Activated T-helper 17 cell treated with anti-CD3 and anti-CD28 coated beads, Interleukin-2, amount 50 U/mL, for 72 hours (primary cell): ENCODE measurements around the gene APOA5. TPM values are rescaled to one million over a fixed set of nuclear protein-coding genes. Genes with fewer than 3 reads are reported as not detected.

Source experiments
- ATAC-seq: fragments of 150-1000 bp; cut with Tn5 transposase; replicated peaks from 2 replicates; pipeline ENCODE4 v1.10.0; 2021; ENCODE audit warnings: mild to moderate bottlenecking, moderate library complexity
- H3K27ac Mint-ChIP-seq: one replicate; pipeline ENCODE4 v1.8.0; 2022; ENCODE audit warnings: mixed read lengths
- H3K27me3 Mint-ChIP-seq: one replicate; pipeline ENCODE4 v1.8.0; 2022; ENCODE audit warnings: mixed read lengths
- H3K36me3 Mint-ChIP-seq: one replicate; pipeline ENCODE4 v1.8.0; 2022; ENCODE audit warnings: low read depth, mild to moderate bottlenecking, mixed read lengths
- H3K4me1 Mint-ChIP-seq: one replicate; pipeline ENCODE4 v1.8.0; 2022; ENCODE audit warnings: mixed read lengths
- H3K4me3 Mint-ChIP-seq: one replicate; pipeline ENCODE4 v1.8.0; 2022; ENCODE audit warnings: mild to moderate bottlenecking, mixed read lengths
- H3K9me3 Mint-ChIP-seq: one replicate; pipeline ENCODE4 v1.8.0; 2022; ENCODE audit warnings: mixed read lengths
- total RNA-seq, 2 donors: library from RNA; stranded (reverse); gene quantifications; one replicate each; pipeline ENCODE4 v1.2.3, GENCODE V29; 2022

The APOA5 gene
- total RNA-seq, 2 donors from 2014 or later, result not detected

- no peak for ATAC-seq
- H3K27ac Mint-ChIP-seq, result no peak overlapping the region
- no peak overlapping the region for H3K4me3 Mint-ChIP-seq
- peaks cover 10% of the 10 kb centered on the region for H3K4me1 Mint-ChIP-seq
- no peaks in the 10 kb centered on the region for H3K27me3 Mint-ChIP-seq
- H3K9me3 Mint-ChIP-seq, result no peaks in the 10 kb centered on the region
- H3K36me3 Mint-ChIP-seq, result peaks cover 1% of the 10 kb centered on the region
These were observed 1.4 kb upstream of the APOA5 start for GRCh38 chr11:116792869-116793771.

DNA sequence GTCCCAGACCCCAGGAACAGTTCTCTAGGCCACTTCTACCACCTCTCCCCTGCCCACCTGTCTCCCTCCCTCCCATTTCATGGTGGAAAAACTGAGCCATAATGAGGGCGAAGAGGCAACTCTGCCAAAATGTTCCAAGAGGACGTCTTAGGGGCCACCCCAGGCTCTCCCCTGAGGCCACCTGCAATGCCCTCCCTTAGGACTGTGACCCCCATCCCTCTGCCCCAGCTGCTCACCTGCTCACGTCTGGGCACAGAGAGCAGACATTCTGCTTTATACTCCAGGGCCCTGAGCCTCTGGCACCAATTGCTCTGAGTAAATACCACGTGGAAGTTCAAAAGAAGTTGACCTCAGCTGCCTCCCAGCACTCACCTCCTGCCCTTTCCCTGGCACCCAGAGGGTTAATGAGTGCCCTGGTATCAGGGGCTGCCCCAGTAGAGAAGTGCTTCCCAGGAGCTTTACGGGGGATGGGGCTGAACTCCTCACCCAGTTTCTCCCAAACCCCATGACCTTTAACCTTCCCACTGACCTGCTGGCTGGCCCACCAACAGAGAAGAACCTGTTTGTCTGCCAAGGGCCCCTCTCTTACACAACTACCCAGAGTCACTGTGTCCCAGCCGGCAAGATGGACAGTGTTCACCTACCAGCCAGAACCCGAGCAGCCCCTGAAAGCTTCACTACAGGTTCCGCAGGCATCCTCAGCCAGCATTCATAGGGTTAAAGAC lies 627 bp upstream of the APOA5 start:
- no peak overlapping the region for H3K27ac Mint-ChIP-seq
- H3K4me1 Mint-ChIP-seq, result peaks cover 11% of the 10 kb centered on the region
- no peaks in the 10 kb centered on the region for H3K27me3 Mint-ChIP-seq

DNA sequence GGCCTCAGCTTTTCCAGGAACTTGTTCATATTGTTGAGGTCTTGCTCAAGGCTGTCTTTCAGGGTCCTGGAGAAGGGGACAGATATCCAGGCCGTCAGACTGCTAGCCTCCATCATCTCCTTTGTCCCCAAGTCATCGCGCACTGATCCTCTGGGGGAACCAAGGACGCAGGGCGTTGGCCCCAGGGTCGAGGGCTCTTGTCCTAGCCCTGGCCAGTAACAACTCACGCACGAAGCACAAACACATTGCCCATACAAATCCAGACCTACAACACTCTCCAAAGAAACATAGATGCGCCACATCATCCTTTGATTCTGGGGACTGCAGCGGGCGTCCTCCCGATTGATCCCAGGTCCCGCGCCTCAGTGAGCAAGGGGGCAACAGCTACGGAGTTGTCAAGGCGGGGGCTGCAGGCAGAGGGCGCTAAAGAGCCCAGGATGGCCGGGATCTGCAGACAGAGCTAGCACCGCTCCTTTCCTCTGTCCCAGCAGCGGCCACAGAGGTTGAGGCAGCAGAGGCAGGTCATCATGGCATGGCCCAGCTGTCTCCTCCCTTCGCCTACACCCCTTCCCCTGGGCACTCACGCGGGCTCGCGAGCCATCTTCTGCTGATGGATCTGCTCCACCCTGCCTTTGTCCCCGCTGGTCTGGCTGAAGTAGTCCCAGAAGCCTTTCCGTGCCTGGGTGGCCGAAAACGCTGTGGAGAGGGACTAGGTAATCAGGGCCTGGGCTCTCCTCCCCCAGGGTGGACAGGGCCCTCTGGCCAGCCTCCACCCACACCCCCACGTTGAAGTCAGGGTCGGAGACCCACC lies 472 bp downstream of the APOA5 start:
- H3K4me3 Mint-ChIP-seq, result no peak overlapping the region
- H3K27me3 Mint-ChIP-seq, result no peaks in the 10 kb centered on the region
- H3K27ac Mint-ChIP-seq, result no peak overlapping the region
- no peaks in the 10 kb centered on the region for H3K9me3 Mint-ChIP-seq
- H3K36me3 Mint-ChIP-seq, result peaks cover 17% of the 10 kb centered on the region
- ATAC-seq, result peak; percentile 68
- peaks cover 17% of the 10 kb centered on the region for H3K4me1 Mint-ChIP-seq

More for the DNA sequence above, 627 bp upstream of the APOA5 start:
- peaks cover 6% of the 10 kb centered on the region for H3K36me3 Mint-ChIP-seq
- no peak for ATAC-seq
- H3K9me3 Mint-ChIP-seq, result no peaks in the 10 kb centered on the region
- no peak overlapping the region for H3K4me3 Mint-ChIP-seq

DNA sequence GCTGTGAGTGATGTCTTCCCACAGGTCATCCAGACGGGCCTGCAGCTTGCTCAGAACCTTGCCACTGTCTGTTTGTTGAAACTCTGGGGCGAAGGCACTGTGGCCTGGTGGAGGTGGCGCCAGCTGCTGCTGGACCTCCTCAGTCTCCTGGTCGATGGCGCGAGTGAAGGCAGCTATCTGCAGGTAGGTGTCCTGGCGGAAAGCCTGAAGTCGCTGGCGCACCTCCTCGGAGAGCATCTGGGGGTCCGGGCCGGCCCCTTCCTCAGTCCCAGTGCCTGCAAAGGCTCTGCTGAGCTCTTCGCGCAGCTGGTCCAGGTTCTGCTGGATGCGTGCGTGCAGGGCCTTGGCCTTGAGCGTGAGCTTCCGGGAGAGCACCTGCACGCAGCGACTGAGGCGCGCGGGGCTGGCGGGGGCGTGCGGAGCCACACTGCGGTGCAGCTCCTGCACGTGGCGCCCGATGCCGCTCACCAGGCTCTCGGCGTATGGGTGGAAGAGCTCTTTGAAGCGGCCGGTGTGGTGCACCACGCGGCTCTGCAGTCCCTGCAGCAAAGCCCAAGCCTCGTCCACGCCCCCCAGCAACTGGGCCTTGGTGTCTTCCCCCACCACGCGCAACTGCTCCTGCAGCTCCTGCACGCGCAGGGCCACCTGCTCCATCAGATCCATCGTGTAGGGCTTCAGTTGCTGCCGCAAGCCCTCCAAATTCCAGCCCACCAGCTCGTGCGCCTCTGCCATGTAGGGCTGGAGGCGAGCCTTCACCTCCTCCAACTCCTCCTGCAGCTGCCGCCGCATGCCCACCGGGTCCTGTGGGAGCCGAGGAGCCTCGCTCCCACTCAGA lies 1.3 kb downstream of the APOA5 start:
- ATAC-seq, result no peak
- Mint-ChIP-seq H3K36me3 (peaks cover 25% of the 10 kb centered on the region), H3K4me3 (no peak overlapping the region), H3K9me3 (no peaks in the 10 kb centered on the region), H3K27me3 (no peaks in the 10 kb centered on the region), H3K27ac (no peak overlapping the region), H3K4me1 (peaks cover 20% of the 10 kb centered on the region)

GRCh38 chr11:116788975-116789374 lies 2.7 kb downstream of the APOA5 start:
- no peaks in the 10 kb centered on the region for H3K9me3 Mint-ChIP-seq
- H3K27ac Mint-ChIP-seq, result peak overlapping the region; percentile 98
- H3K27me3 Mint-ChIP-seq, result no peaks in the 10 kb centered on the region
- no peak for ATAC-seq
- peak overlapping the region; percentile 99 for H3K4me3 Mint-ChIP-seq
- peaks cover 40% of the 10 kb centered on the region for H3K36me3 Mint-ChIP-seq
- H3K4me1 Mint-ChIP-seq, result peaks cover 27% of the 10 kb centered on the region

DNA sequence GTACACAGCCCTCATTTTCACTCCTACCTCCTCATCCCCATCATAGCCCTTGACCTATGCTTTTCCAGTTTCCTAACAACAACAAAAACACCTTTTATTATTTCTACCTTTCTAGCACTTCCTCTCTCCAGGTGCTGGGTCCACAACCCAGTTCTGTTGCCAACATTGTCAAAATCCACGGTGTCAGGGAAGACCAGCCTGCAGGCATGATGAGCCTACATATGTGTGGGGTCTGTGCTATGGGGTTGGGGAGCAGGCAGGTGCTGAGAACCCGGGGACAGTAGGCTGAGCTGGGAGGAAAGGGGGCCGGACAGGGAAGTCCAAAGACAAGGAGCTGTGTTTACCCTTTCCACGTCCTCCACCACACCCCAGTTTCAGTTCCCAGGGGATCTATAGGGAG lies 3.1 kb downstream of the APOA5 start:
- Mint-ChIP-seq H3K9me3 (no peaks in the 10 kb centered on the region), H3K27me3 (no peaks in the 10 kb centered on the region), H3K36me3 (peaks cover 44% of the 10 kb centered on the region), H3K27ac (peak overlapping the region; percentile 98), H3K4me1 (peaks cover 27% of the 10 kb centered on the region), H3K4me3 (peak overlapping the region; percentile 99)
- no peak for ATAC-seq

DNA sequence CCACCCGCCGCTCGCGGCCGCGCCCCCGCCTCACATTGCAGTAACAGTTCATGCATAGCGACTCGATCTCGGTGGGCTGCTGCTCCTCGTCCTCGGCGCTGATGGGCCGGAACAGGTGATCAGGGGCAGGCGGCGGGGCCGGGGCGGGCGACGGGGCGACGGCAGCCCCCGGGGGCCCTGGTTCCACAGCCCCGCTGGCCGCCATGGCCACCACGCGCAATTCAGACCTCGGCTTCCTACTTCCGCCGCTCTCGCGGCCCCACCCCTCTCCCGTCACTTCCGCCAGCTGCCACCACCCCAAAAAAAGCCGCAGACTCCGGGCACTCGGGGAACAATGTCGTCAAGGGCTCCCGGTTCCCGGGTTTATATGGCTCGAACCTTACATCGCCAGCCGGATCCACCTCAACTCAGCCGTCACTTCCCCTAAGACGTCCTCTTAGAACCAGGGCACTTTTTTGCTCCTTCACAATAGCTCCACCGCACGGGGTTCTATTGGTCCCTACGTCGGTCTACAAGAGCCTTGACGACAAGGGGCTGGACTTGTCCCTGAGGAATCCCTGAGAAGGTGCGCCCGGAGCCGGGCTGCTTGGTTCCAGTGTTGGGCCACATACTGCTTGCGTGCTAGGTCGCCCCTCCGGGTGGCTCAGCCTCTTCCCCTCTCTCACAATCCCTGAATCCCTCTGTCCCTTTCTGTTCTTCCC lies 3.7 kb downstream of the APOA5 start, which contains the start of gene ZPR1:
ZPR1 (minus strand) TSS at position 238 of the 701 bp plus-strand sequence; CDS start at position 205, 33 bp downstream.
- Mint-ChIP-seq H3K27me3 (no peaks in the 10 kb centered on the region), H3K9me3 (no peaks in the 10 kb centered on the region), H3K27ac (peak within 1 kb of the TSS; percentile 98), H3K4me1 (peaks cover 33% of the 10 kb centered on the region), H3K36me3 (peaks cover 50% of the 10 kb centered on the region), H3K4me3 (peak within 1 kb of the TSS; percentile 99)
- peak; percentile 91 for ATAC-seq

DNA sequence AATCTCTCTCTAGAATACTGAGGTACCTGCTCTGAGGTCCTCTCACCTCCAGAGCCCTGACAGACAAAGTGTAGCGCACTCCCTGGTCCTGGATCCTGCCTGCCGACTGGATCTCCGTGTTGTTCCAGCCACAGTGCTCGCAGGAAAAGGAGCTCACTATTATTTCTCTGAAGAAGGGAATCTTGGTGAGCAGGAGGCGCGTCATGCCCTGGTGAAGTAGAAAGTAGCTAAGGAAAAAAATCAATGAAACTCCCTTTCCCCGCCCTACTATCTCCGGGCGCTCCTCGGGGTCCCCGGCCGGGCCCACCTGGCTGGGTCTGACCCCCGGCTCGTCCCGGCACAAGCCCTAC lies 4.3 kb downstream of the APOA5 start:
- peaks cover 38% of the 10 kb centered on the region for H3K4me1 Mint-ChIP-seq
- no peaks in the 10 kb centered on the region for H3K9me3 Mint-ChIP-seq
- peaks cover 55% of the 10 kb centered on the region for H3K36me3 Mint-ChIP-seq
- no peaks in the 10 kb centered on the region for H3K27me3 Mint-ChIP-seq
- peak overlapping the region; percentile 99 for H3K4me3 Mint-ChIP-seq
- peak overlapping the region; percentile 95 for H3K27ac Mint-ChIP-seq
- ATAC-seq, result no peak

- H3K9me3 Mint-ChIP-seq, result no peaks in the 10 kb centered on the region
- peak overlapping the region; percentile 95 for H3K27ac Mint-ChIP-seq
- no peaks in the 10 kb centered on the region for H3K27me3 Mint-ChIP-seq
- peak overlapping the region; percentile 99 for H3K4me3 Mint-ChIP-seq
- H3K4me1 Mint-ChIP-seq, result peaks cover 42% of the 10 kb centered on the region
- H3K36me3 Mint-ChIP-seq, result peaks cover 60% of the 10 kb centered on the region
- no peak for ATAC-seq
These were observed 4.7 kb downstream of the APOA5 start for GRCh38 chr11:116786966-116787365.

DNA sequence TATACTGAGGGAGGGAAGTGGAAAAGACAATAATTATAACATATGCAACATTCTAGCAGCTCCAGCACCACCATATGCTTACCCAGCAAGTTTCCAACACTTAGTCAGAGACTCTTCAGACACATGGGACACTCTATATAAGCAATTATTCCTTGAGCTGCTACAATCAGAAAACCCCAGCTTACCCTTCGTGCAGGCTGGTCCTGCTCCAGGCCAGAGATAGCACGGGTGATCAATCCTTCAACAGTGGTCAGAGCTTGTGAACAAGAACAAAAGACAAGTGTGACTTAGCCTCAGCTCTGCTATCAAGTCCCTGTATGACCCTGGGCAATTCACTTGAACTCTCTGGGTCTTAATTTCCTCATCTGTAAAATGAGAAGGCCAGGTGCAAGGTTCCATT lies 5.4 kb downstream of the APOA5 start:
- Mint-ChIP-seq H3K4me3 (peak overlapping the region; percentile 99), H3K27me3 (no peaks in the 10 kb centered on the region), H3K27ac (peak overlapping the region; percentile 80), H3K9me3 (no peaks in the 10 kb centered on the region), H3K4me1 (peaks cover 45% of the 10 kb centered on the region), H3K36me3 (peaks cover 66% of the 10 kb centered on the region)
- ATAC-seq, result no peak

- peaks cover 54% of the 10 kb centered on the region for H3K4me1 Mint-ChIP-seq
- peak overlapping the region; percentile 67 for H3K4me3 Mint-ChIP-seq
- no peaks in the 10 kb centered on the region for H3K27me3 Mint-ChIP-seq
- H3K36me3 Mint-ChIP-seq, result peaks cover 97% of the 10 kb centered on the region
- H3K27ac Mint-ChIP-seq, result peak overlapping the region; percentile 93
- no peaks in the 10 kb centered on the region for H3K9me3 Mint-ChIP-seq
- peak; percentile 86 for ATAC-seq
These were observed 9.0 kb downstream of the APOA5 start for GRCh38 chr11:116782728-116783127.

DNA sequence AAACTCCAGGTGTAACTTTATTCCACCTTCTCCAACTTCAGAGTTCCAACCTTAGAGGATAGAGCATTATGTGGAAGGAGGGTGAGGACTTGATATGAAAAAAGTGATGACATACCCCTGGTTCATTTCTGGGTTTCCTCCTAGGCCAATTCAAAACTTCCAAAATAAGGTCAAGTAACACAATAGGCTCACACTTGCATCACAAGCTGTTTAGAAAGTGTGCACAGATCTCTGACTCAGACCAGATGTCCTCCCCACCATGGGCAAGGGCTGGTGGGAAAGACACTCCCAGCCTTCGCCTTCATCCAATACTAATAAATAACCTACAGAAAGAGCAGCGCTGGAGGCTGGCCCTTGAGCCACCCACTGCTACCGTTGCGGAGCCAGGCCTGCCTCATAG lies 13.1 kb downstream of the APOA5 start:
- peak overlapping the region; percentile 6 for H3K4me3 Mint-ChIP-seq
- H3K9me3 Mint-ChIP-seq, result no peaks in the 10 kb centered on the region
- H3K4me1 Mint-ChIP-seq, result peaks cover 61% of the 10 kb centered on the region
- peaks cover 83% of the 10 kb centered on the region for H3K36me3 Mint-ChIP-seq
- H3K27me3 Mint-ChIP-seq, result no peaks in the 10 kb centered on the region
- ATAC-seq, result no peak
- peak overlapping the region; percentile 36 for H3K27ac Mint-ChIP-seq

DNA sequence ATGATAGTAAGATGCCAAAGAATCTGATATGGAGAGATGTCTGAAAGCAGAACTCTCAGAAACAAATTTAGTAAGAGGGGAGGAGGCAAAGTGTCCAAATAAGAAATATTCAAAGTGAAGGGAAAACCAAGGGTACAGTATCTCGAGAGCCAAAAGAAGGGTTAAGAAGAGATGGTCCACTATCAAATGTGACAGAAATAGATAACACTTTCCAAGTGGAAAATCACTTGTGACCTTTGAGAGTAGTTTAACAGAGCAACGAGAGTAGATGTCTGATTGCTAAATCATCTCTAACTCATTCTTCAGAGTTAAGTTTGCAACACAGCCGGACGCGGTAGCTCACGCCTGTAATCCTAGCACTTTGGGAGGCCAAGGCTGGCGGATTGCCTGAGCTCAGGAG lies 14.6 kb downstream of the APOA5 start:
- H3K4me1 Mint-ChIP-seq, result peaks cover 49% of the 10 kb centered on the region
- peak overlapping the region; percentile 53 for H3K4me3 Mint-ChIP-seq

More for the DNA sequence above, 14.6 kb downstream of the APOA5 start:
- Mint-ChIP-seq H3K27me3 (no peaks in the 10 kb centered on the region), H3K27ac (peak overlapping the region; percentile 86), H3K36me3 (peaks cover 78% of the 10 kb centered on the region), H3K9me3 (no peaks in the 10 kb centered on the region)
- ATAC-seq, result no peak
